ENCODE results near the gene NOX3.

GRCh38 chr6:155449450-155450239 lies 6.0 kb downstream of the NOX3 start:
- TF ChIP-seq MAX (IDR thresholded peaks at IDR 0.05) = no peak
- no peak for TF ChIP-seq POLR2A (IDR thresholded peaks at IDR 0.05; ENCODE audit: control extremely low read depth in 1 of 2, low read depth in 2 of 2, low read length in 2 of 2)
- TF ChIP-seq YY1 (IDR thresholded peaks at IDR 0.05; ENCODE audit: low read depth, low read length) = no peak
- no peak for TF ChIP-seq CBX8 (IDR thresholded peaks at IDR 0.05; ENCODE audit: borderline replicate concordance, low read depth, low read length)
- TF ChIP-seq POLR2AphosphoS5 (IDR thresholded peaks at IDR 0.05; ENCODE audit: low read depth, low read length) = no peak
- no peak for TF ChIP-seq CTCF (IDR thresholded peaks at IDR 0.05; ENCODE audit: control extremely low read depth in 1 of 3, insufficient read depth in 1 of 3, low read depth in 1 of 3, low read length in 3 of 3)
- no peak for TF ChIP-seq SUZ12 (IDR thresholded peaks at IDR 0.05; ENCODE audit: low read length)
- TF ChIP-seq CHD2 (IDR thresholded peaks at IDR 0.05; ENCODE audit: low read length) = no peak
- no peak for TF ChIP-seq EZH2 (IDR thresholded peaks at IDR 0.05; ENCODE audit: low read depth, low read length, severe bottlenecking)
- no peak for TF ChIP-seq CEBPB (IDR thresholded peaks at IDR 0.05; ENCODE audit: low read depth, low read length)
- no peak for TF ChIP-seq RFX5 (IDR thresholded peaks at IDR 0.05; ENCODE audit: borderline replicate concordance, low read depth, low read length)
- no peak for TF ChIP-seq PHF8 (conservative IDR thresholded peaks at IDR 0.05; ENCODE audit: low read depth, low read length)
- no peak for TF ChIP-seq SP2 (IDR thresholded peaks at IDR 0.05; ENCODE audit: low read length)
- TF ChIP-seq BCL11A (IDR thresholded peaks at IDR 0.05; ENCODE audit: low read depth in 2 of 2, low read length in 2 of 2) = no peak
